GM10248 (cell line): ENCODE measurements around the gene SMAD5.

ENCODE experiments used
- CTCF ChIA-PET: fragments of 300-600 bp; sonication (Branson Sonifier 250); formaldehyde crosslinking; extraction: SDS; loops from one replicate; lab custom pipeline; 2021; ENCODE audit warnings: antibody characterized with exemption; lab: Yijun Ruan, JAX
- POLR2A ChIA-PET: fragments of 350-650 bp; sonication (Branson Sonifier 250); formaldehyde crosslinking; extraction: SDS; loops from one replicate; lab custom pipeline; 2020; ENCODE audit warnings: antibody characterized with exemption; lab: Yijun Ruan, JAX
- DNase-seq: peaks from one replicate; pipeline ENCODE4 v3.0.0; 2012; ENCODE audit errors: extremely low spot score
- TF ChIP-seq, protein P1 (sequence below): IDR thresholded peaks from 2 replicates; pipeline ENCODE4 v1.5.1; 2012; ENCODE audit warnings: mild to moderate bottlenecking, low read depth; ENCODE audit errors: extremely low read depth, missing control alignments, control extremely low read depth

SMAD5 gene

DNA sequence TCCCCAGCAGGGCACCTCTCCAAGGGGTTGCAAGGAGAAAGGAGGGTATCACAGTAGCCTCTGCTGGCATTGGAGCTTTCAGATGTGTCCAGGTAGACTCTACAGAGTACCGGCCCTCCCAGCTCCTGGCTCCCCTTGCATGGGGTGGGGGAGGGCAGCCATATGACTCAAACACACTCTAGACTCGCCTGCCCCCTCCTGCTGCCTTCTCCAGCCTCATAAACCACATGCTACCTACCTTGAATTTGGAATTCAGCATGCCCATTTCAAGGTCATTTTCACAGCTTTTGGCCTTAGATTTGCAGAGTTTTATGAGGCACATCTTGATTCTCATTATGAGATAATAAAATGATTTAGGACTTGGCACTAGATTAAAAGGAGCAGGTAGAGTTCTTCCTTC, 93.2 kb downstream of the SMAD5 start:
- POLR2A ChIA-PET, result no interaction called here
- TF ChIP-seq, protein P1, sequence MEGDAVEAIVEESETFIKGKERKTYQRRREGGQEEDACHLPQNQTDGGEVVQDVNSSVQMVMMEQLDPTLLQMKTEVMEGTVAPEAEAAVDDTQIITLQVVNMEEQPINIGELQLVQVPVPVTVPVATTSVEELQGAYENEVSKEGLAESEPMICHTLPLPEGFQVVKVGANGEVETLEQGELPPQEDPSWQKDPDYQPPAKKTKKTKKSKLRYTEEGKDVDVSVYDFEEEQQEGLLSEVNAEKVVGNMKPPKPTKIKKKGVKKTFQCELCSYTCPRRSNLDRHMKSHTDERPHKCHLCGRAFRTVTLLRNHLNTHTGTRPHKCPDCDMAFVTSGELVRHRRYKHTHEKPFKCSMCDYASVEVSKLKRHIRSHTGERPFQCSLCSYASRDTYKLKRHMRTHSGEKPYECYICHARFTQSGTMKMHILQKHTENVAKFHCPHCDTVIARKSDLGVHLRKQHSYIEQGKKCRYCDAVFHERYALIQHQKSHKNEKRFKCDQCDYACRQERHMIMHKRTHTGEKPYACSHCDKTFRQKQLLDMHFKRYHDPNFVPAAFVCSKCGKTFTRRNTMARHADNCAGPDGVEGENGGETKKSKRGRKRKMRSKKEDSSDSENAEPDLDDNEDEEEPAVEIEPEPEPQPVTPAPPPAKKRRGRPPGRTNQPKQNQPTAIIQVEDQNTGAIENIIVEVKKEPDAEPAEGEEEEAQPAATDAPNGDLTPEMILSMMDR, result no peak
- CTCF ChIA-PET, result interaction anchor here (0.6 to 3.9 kb wide), 4 partner anchors 10 to 1385 kb away, joined by 3 to 19 read pairs (median 3); no protein-coding TSS in a partner anchor
- DNase-seq, result no peak

DNA sequence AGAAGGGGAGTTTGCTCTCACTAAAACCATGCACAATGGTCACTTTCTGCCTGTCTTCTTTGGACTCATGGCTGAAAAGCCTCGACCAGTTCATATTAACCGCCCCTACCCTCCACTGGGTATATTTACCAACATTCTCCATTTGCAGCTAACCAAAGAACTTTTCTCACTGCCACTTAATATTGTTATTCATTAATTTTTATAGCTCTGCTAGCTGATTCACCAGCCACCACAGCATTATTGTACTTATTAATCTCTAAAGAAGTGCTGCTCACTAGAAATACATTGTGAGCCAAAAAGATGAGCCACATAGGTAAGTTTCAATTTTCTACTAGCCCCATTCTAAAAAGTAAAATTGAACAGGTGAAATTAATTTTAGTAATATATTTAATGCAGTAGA, 93.8 kb downstream of the SMAD5 start:
- ChIA-PET POLR2A (no interaction called here), CTCF (interaction anchor here (1.0 to 3.9 kb wide), 3 partner anchors 9 to 24 kb away, joined by 3 to 19 read pairs (median 4); no protein-coding TSS in a partner anchor)
- TF ChIP-seq, protein P1, result no peak
- DNase-seq, result no peak

DNA sequence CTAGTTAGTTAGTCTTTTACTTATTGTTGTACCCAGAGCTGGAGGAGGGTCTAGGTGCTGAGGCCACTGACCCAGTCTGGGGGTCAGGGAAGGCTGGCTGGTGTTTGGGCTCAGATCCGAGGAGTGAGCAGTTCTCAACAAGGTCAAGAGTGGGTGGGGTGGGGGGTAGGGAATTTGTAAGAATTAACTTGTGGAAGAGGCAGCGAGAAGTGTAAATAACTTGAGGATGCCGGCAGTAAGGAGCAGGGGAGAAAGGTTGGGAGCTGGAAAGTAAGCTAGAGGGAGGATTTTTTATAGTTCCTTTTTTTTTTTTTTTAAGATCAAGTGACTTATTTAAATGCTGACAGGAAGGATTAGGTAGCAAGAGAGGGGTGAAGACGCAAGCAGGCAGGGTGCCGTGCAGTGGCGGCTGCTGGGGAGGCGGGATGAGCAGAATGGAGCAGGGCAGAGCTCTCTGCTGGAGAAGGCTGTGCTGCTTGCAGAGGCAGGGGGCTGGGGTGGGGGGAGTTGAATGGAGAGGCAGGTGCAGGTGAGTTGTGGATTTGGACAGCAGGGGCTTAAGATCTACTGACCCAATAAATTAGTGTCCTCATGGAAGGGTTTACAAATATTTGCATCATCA, 95.6 kb downstream of the SMAD5 start:
- TF ChIP-seq, protein P1, result no peak
- ChIA-PET POLR2A (no interaction called here), CTCF (interaction anchor here (1.0 to 1.3 kb wide), 2 partner anchors 16 to 251 kb away, joined by 3 to 5 read pairs; no protein-coding TSS in a partner anchor)
- DNase-seq, result no peak

DNA sequence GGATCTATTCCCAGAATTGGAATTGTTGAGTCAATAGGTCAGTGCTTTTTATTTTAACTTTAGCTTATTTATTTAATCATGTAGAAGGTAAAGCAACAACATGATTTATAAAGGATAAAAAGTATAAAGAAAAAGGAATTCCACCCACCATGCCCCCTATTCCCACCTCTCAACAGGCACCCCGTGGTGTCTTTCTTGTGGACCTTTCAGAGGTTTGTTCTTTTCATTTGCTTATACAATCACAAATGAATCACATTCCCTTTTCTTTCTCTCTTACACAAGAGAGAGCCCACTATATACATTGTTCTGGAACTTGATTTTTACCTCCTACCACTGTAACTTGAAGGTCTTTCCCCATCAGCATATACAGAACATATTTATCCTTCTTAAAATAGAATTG, 97.5 kb downstream of the SMAD5 start:
- ChIA-PET POLR2A (no interaction called here), CTCF (no interaction called here)
- DNase-seq, result no peak
- TF ChIP-seq, protein P1, result no peak

DNA sequence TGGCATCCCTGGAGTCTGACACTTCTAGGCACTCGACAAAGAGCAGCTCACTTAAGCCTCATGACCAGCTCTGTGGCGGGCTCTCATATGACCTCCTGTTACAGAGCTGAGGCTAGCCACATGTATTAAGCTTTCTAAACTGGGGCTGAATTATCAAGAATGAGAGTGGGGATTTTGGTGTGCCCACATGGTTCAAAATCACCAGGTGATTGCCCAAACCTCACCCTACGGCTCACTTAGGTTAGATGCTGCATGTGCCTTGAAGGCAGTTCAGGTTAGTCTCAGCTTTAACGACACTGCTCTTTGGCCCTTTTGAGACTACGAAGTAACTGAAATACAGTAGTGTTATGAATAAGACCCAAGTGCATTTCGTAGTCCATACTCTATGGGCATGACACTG, 99.7 kb downstream of the SMAD5 start:
- CTCF ChIA-PET, result interaction anchor here (0.7 to 2.1 kb wide), 3 partner anchors 10 to 402 kb away, joined by 3 to 8 read pairs (median 4); no protein-coding TSS in a partner anchor
- TF ChIP-seq, protein P1, result no peak
- DNase-seq, result no peak
- POLR2A ChIA-PET, result no interaction called here
